Measurements from ENCODE around the gene FMNL3.

FMNL3 gene

DNA sequence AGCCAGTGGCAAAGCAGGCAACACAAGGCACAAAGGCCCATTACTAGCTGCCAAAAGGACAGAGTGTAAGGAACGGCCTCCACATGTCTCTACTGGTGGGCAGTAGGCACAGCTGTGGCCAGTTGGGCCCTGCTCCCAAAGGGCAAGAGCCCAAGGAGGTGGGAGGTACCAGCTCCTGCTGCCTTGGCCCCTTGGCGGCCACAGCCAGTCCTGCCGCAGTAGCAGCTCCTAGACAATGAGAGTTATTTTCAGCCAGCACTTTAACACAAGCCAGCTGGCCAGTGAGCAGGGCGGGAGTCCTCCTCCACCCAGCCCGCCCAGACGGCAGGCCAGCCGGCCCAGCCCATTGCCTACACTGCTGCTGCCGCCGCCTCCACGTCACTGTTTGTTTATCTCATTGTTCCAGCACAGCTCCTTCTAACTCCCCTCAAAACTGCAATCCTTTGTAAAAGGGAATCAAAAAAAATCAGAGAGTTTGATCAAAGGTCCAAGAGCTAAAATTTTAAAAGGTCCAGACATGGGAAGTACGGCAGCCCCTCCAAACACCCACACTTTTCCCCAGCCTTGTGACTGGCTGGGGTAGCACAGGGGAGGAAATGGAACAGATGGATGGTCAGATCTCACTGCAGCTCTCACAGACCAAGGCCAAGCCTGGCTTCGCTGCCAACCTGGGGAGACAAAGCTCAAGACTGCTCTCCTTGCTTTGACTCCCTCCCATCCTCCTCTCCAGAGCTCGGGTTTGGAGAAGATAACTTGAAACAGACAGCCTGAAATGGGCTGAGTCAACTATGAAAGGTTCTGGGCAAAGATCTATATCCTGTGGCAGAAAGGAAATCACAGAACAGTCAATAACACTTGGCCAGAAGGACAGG is 33.5 kb downstream of the FMNL3 start:
- peak; percentile 99 for DNase-seq (ENCODE audit: low spot score)

- peak; percentile 76 for DNase-seq (ENCODE audit: low spot score)
Observed at GRCh38 chr12:49672301-49673217, 34.6 kb downstream of the FMNL3 start.

GRCh38 chr12:49671031-49671765 is 36.0 kb downstream of the FMNL3 start:
- peak; percentile 42 for DNase-seq (ENCODE audit: low spot score)

DNA sequence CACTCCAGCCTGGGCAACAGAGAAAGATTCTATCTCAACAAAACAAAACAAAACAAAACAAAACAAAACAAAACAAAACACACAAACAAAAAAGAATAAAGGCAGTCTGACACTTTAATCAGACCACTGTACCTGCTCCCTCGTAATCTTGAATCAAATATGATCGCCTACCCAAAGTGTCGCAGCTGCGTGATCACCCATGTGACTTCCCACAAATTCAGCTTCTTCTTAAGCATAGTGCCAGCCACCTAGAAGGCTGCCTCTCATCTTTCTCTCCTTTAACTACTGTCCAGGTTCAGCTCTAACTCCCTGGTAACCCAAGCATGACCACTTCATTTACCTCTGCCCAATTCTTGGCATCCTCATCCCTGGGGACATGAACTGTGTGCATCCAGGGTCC is 37.4 kb downstream of the FMNL3 start:
- DNase-seq (ENCODE audit: low spot score): peak; percentile 48

DNA sequence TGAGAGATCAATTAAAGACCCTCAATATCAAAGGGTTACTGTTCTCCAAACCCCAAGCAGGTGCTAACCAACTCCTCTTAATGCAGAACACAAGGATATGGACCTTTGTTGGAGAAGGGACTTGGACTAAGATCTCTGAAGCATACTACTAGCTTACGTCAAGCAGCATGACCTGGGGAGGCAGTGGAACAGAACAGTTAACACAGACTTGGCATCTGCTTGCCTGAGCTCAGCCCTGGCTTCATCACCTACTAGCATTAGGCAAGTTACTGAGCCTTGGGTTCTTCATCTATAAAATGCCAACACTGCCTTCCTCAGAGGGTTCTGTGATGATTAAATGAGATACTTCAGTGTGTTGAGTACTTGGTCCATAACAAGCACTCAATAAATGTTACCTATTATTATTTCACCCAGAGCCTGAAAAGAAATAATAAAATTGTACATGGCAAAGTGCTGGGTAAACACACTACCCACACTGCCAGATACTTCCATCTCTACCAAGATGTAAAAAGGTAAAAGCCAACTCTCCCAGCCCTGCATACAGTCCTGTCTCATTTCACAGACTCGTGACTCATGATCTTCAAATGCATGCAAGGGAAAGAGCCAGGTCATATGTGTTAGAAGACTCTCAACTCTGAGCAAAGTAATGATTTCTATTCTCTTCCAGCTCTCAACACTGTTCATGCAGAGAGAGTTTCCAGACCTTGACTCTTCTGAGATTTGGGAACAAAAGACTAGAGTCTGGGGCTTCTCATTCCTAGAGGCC is 39.7 kb downstream of the FMNL3 start:
- DNase-seq (ENCODE audit: low spot score): no peak

- DNase-seq (ENCODE audit: low spot score): no peak
Observed at GRCh38 chr12:49666176-49666575, 41.0 kb downstream of the FMNL3 start.

GRCh38 chr12:49665384-49665783 is 41.8 kb downstream of the FMNL3 start:
- no peak for DNase-seq (ENCODE audit: low spot score)

- DNase-seq (ENCODE audit: low spot score): no peak
Observed at GRCh38 chr12:49664591-49665239, 42.5 kb downstream of the FMNL3 start.

GRCh38 chr12:49664167-49664566 is 43.0 kb downstream of the FMNL3 start:
- no peak for DNase-seq (ENCODE audit: low spot score)

DNA sequence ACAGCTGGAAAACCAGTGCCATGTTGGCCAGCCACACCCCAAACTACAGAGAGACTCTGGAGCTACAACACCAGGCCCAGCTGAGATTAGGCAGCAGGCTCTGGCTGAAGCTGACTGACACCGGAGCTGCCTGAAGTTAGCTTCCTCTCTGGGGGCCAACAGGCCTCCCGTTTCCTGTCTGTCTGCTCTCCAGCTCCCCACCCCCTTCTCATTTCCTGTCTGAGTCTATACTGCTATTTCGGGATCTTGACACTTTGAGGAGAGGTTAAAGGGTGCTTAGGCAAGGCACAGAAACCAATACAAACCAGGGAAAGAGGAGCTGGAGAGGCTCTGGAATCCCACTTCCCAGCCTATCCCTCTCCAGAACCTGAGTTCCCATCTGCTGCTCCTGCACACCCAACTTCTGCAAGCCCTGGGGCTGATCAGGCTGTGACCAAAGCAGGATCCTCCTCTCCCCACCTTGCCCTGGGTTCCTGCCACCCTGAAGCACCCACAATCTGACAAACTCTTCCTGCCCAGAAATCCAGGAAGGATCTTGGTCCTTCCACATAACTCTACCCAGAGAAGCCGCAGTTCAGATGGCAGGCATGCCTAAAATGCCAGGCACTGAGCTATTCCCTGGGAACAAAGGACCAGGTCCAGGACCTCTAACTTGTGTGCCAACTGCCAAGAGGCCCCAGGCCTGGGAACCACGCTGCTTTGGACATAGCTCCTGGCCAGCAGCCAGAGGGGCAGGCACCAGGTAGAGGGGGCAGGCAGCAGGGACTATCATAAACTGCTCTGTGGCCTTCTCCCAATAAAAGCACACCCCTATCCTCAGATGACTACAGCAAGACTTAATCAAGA is 44.0 kb downstream of the FMNL3 start:
- DNase-seq (ENCODE audit: low spot score): peak; percentile 88

GRCh38 chr12:49661746-49662145 is 45.5 kb downstream of the FMNL3 start:
- no peak for DNase-seq (ENCODE audit: low spot score)

DNA sequence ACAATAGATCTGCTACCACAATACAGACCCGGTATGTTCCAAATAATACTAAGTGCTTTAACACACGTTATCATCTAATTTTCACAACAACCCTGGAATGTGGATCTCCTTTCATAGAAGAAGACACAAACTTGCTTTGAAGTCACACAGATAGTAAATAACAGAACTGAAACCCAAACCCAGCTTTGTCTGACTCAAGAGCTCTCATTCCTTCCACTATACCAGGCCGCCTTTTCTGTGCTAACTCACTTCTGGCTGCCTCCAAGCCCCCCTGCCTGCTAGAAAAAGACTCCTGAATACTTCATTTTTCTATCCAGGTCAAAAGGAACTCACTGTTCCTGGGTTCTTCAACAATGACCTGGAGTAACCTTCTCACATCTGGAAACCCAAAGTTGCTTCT is 46.0 kb downstream of the FMNL3 start:
- peak; percentile 34 for DNase-seq (ENCODE audit: low spot score)

DNA sequence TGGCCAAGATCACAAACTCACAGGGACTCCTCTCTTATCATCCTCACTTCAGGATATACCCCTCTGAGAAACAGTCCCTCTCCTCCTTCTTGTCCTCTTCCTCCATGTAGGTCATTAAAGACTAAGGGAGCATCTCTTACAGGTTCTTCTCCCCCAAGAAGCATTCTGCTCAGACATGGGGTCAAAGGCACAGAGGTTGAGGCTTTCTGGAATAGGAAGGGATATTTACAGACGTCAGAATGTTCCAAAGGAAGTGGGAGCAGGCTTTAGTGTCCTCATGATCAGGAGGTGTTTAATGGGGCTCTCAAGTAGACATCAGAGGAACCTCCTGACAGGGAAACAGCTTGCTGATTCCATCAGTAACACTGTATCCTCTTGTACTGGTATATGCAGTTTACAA is 47.5 kb downstream of the FMNL3 start:
- DNase-seq (ENCODE audit: low spot score): no peak

GRCh38 chr12:49658276-49658675 is 48.9 kb downstream of the FMNL3 start:
- DNase-seq (ENCODE audit: low spot score): no peak

DNA sequence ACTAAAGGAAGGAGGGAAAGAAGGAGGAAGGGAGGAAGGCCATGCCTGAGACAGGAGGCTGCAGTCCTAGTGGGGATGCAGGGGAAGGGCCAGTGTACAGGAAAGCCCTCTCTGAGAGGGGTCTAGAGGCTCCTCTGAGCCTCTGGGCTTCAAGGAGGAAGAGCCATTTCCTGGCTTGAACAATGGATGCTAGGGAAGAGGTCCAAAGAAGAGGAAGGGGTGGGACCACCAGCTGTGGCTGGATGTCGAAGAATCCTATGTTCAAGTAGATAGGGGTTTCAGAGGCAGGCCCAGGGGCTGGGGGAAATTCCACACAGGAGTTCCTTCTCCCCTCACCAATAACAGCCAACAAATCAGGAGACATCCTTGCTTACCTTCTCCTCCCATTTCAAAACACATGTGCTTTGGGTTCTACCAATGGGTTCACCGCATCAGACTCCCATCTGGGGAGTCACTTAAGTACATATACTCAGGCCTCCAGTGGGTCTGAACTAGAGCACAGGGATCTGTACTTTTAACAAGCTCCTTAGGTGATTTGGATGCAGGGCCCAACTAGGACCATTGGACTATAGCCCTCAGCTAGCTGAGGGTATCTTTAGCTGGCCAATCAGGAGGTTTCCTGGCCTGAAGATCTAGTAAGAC is 51.5 kb downstream of the FMNL3 start:
- DNase-seq (ENCODE audit: low spot score): no peak

DNA sequence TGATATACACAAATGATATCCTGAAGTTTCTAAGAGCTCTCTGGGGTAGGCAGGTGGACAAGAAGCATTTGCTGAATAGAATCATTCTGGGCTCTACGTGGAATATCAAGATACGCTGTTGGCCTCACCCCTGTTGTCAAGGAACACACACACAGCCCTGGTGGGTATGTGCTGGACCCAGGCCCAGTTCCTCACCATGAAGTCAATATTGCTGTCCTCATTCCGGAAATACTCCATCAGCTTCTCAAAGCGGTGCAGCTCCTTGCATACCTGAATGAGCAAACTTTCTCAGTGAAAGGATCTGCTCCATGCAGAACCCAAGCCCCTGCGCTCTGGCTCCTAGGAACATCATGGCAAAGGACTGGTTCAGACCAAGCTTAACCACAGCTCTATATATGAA is 52.5 kb downstream of the FMNL3 start:
- DNase-seq (ENCODE audit: low spot score): no peak

GRCh38 chr12:49652921-49653520 is 54.2 kb downstream of the FMNL3 start:
- no peak for DNase-seq (ENCODE audit: low spot score)

DNA sequence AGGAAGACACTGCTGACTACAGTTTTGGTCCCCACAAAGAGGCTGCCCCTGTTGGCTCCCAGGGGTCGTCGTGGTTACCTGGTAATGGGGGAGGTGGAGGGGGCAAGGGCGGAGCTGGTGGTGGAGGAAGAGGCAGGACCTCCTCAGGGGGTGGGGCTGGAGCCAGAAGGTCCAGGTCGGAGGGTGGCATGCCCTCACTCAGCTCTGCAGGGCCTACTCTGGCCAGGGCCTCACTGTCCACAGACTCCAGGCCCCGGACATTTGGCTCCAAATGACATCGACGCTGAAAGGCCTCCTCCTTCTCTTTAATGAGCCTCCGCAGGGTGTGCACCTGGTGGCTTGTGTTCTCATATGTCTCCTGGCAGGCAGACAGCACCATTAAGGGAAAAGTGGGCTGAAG is 55.4 kb downstream of the FMNL3 start:
- DNase-seq (ENCODE audit: low spot score): no peak

DNA sequence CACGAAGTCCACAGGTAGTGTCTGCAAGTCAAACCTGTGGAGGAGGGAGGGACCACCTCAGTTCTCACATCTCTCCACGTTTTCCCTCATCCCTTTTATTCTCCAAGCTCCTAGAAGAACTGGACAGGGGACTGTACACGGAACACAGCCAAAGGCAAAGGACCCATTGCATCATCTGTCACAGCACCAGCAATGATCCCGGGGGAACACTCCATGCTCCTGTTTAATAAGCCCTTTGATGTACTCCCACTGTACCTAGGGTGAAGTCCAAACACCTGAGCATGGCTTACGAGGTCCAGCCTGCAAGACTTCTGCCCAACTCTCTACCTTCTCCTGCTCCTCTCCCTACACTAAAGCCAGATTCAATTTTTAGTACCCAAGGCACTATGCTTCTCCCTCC is 57.3 kb downstream of the FMNL3 start:
- DNase-seq (ENCODE audit: low spot score): no peak

Measured in pons (tissue), 1 donor.